Stimulated activated CD8-positive, alpha-beta memory T cell treated with anti-CD3 and anti-CD28 coated beads, Interleukin-15, amount 100 ng/mL, for 48 hours (primary cell): ENCODE measurements around the gene ATP5IF1.

Experiments used
- DNase-seq, 2 donors: peaks; one replicate each; pipeline ENCODE4 v3.0.0-alpha.2; 2020; ENCODE audit warnings: low read depth in 2 of 2

Gene ATP5IF1

DNA sequence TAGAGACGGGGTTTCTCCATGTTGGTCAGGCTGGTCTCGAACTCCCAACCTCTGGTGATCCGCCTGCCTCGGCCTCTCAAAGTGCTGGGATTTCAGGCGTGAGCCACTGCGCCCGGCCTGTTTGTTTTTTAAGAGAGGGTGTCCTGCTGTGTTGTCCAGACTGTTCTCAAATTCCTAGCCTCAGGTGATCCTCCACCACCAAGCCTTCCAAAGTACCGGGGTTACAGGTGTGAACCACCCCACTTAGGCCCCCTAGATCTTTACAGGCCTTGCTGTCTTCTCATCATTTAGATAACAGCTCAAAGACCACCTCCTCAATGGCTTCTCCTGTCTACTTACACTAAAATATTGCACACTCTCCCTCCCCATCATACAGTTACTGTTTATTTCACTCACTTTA, 29.7 kb downstream of the ATP5IF1 start:
- no peak for DNase-seq

DNA sequence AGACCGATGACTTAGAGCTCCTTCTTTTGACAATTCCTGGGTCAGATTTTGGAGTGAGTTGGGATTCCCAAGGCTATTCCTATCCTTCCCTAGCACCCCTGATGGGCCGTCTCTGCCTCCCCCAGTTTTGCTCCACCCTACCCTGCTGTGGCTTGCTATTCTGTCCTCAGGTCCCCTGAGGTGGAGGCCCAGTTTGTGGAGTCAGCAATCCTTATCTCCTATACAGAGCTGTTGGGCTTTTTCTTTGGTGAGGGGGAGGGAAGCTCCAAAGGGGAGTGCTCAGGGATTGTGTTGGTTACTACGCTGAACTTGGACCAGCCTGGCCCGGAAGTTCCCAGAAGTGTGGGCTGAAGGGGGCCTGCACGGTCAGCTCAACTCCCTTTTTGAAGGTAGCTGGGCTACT, 31.0 kb downstream of the ATP5IF1 start:
- no peak for DNase-seq

DNA sequence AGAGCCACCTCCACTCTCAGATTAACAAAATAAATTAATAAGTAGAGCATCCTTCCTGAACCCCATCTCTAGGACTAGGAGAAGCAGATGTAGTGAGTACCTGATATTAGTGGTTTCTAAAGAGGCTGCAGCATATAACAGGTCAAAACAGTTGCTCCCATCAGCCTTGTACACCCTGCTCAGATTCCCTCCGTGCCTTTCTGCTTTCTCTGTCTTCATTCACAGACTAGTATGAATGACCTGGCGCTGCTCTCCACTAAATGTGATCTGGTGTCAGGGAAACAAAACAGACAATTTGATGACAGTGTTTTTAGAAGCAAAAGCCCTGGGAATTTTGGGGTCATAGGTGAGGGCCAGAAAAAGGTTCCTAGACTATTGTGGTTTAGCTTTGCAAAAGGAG, 31.7 kb downstream of the ATP5IF1 start:
- DNase-seq = no peak

GRCh38 chr1:28269529-28269928, 33.6 kb downstream of the ATP5IF1 start:
- DNase-seq = no peak

DNA sequence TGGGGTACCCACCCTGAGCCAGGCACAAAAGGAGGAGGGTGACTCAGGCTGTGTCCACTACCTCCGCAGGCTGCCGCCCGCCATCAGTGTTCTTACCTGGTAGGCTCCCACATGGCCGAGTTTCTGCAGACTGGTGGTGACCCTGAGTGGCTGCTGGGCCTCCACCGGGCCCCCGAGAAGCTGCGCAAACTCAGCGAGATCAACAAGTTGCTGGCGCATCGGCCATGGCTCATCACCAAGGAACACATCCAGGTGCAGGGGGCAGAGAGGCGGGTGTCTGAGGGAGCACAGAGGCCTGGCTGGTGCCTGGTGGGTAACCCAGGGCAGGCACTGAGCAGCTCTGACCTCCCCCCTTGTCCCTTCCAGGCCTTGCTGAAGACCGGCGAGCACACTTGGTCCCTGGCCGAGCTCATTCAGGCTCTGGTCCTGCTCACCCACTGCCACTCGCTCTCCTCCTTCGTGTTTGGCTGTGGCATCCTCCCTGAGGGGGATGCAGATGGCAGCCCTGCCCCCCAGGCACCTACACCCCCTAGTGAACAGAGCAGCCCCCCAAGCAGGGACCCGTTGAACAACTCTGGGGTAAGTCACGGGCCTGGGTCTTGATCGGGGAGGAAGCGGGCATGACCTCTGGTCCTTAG, 36.4 kb downstream of the ATP5IF1 start:
- no peak for DNase-seq

DNA sequence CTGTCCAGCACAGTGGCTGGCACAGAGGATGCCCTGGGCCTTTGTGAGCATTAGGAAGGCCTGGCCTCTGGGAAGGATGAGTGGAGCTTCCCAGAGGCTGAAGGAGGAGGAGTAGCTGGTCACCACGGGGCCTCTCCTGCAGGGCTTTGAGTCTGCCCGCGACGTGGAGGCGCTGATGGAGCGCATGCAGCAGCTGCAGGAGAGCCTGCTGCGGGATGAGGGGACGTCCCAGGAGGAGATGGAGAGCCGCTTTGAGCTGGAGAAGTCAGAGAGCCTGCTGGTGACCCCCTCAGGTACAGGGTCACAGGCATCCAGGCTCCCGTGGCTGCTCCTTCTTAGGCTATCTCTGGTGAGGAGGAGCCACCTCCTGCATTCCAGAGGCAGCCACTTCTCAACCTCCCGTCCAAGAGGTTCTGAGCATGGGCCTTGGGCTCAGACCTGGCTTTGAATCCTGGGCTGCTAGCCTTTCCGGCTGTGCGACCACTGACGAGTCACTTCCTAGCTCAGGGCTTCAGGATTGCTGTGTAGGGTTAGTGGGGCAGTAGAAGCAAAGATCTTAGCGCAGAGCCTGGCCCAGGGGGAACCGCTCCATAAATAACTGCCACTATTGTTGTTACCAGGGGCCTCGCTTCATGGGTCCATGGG, 37.4 kb downstream of the ATP5IF1 start:
- DNase-seq = no peak

GRCh38 chr1:28278763-28279162, 42.8 kb downstream of the ATP5IF1 start:
- DNase-seq = no peak

- no peak for DNase-seq
These were observed 43.8 kb downstream of the ATP5IF1 start for GRCh38 chr1:28279721-28280120.

DNA sequence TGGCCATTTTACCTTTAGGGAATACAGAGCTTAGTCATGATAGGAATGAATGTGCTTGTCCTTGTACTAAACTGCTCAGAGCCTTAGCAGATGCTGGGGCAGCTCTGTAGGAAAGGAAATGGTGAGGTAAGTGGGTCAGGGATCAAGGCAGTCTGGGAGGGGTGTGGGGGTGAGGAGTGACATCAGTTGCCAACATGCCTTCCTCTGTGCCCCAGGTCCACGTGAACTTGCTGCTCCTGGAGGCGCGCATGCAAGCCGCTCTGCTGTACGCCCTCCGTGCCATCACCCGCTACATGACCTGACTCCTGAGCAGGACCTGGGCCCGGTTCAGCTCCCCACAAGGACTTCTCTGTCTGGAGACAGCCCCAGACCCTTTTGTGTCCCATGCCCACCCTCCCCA, 44.6 kb downstream of the ATP5IF1 start:
- no peak for DNase-seq

DNA sequence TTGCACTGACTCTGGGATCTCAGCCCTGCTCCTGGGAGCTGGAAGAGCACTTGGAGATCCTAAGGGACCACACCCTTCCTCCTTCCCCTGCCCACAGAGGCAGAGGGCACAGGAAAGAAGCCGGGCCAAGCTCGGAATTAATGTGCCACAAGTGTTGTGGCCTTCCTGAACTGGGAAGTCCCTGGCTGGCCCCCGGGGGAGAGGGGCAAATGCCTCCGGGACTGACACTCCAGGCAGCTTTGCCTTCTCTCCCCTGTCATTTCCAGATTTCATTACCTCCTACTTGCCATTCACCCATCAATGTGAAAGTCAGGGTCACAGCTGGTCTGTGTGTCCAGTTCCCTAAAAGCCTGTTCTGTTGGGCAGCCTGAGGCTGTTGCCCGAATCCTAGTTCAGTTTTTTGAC, 45.1 kb downstream of the ATP5IF1 start:
- no peak for DNase-seq

- no peak for DNase-seq
These were observed 45.9 kb downstream of the ATP5IF1 start for GRCh38 chr1:28281608-28282425.

GRCh38 chr1:28282426-28283407, 46.8 kb downstream of the ATP5IF1 start:
- no peak for DNase-seq

GRCh38 chr1:28286111-28286510, 50.2 kb downstream of the ATP5IF1 start:
- DNase-seq = no peak
